Measurements from ENCODE around the gene GOLGA8A.
"Not testable (repeated sequence)": the region's sequence is repeated elsewhere in the genome, so short reads cannot be mapped to it uniquely, and the experiment has no call there.

DNA sequence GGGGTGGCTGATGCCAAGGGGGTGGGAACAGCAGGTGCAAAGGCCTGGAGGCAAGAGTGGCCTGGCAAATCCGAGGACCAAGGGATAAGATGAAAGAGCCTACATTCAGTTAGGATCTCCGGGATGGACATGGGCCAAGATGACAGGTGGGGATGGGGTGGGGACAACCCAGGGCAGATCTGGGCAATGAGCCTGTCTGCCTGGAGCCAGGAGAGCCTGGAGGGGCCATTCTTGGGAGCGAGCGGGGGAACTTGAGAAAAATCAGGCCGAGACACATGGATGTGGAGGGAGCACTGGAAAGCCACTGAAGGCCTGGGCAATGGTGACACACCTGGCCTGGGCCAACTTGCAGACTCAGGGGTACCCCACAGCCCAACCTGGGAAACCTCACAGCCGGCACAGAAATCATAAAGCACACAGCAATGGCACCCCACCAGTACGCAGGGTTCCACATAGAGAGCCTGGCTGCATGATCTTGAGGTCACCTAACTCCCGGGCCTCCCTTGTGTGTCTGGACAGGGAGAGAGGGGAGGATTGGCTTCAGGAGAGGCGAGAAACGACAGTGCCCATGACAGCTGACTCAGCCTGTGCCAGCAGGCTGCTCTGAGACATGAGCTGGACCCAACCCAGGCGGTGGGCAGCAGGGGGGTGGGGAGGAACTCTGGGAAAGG lies 3.5 kb downstream of the GOLGA8A start:
- TF ChIP-seq, protein P1, sequence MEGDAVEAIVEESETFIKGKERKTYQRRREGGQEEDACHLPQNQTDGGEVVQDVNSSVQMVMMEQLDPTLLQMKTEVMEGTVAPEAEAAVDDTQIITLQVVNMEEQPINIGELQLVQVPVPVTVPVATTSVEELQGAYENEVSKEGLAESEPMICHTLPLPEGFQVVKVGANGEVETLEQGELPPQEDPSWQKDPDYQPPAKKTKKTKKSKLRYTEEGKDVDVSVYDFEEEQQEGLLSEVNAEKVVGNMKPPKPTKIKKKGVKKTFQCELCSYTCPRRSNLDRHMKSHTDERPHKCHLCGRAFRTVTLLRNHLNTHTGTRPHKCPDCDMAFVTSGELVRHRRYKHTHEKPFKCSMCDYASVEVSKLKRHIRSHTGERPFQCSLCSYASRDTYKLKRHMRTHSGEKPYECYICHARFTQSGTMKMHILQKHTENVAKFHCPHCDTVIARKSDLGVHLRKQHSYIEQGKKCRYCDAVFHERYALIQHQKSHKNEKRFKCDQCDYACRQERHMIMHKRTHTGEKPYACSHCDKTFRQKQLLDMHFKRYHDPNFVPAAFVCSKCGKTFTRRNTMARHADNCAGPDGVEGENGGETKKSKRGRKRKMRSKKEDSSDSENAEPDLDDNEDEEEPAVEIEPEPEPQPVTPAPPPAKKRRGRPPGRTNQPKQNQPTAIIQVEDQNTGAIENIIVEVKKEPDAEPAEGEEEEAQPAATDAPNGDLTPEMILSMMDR (IDR thresholded peaks at IDR 0.05; ENCODE audit: insufficient read depth, low read depth, low read length), result not testable (repeated sequence)
- not testable (repeated sequence) for TF ChIP-seq EZH2 (IDR thresholded peaks at IDR 0.05; ENCODE audit: insufficient read depth, low read length)
